EL (cell line): ENCODE measurements around the gene MCRIP2.
A peak's percentile ranks its signal among the peaks of the same experiment; 100 is the strongest.

Experiments used
- DNase-seq: peaks from one replicate; pipeline ENCODE4 v3.0.0-alpha.2; 2016

Gene MCRIP2

DNA sequence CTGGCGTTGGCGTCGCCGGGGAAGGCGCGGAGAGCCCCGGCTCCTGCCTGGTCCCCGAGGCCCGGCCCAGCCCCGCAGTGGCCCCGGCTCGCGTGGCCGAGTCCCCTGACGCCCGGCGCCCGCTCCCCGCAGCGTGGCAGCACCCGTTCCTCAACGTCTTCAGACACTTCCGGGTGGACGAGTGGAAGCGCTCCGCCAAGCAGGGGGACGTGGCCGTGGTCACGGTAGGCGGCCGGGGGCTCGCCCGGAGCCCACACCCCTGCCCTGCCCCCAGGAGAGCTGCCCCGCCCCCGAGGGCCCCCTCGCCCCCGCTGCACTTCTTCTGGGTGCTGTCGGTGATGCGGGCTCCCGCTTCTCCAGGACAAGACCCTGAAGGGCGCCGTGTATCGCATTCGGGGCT lies 8.0 kb downstream of the MCRIP2 start:
- peak; percentile 38 for DNase-seq

DNA sequence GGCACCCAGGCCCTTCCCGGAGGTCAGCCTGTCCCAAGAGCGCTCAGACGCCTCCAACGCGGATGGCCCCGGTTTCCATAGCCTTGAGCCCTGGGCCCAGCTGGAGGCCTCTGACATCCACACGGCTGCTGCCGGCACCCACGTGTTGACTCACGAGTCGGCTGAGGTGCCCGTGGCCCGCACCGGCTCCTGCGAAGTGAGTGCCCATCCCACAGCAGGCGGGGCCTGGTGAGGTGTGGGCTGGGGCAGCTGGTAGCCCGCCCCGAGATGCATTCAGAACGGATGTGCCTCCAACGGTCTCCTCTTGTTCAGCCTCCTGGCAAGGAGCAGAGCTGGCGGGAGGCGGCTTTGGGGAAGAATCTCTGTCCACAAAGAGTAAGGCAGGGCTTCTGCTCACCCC lies 10.2 kb downstream of the MCRIP2 start:
- no peak for DNase-seq

GRCh38 chr16:652454-653305 lies 11.1 kb downstream of the MCRIP2 start:
- DNase-seq: no peak

- DNase-seq: no peak
Measured at GRCh38 chr16:654034-654433, 12.4 kb downstream of the MCRIP2 start.

- no peak for DNase-seq
Measured at GRCh38 chr16:657487-657886, 15.9 kb downstream of the MCRIP2 start.

GRCh38 chr16:658679-659571 lies 17.3 kb downstream of the MCRIP2 start:
- no peak for DNase-seq

DNA sequence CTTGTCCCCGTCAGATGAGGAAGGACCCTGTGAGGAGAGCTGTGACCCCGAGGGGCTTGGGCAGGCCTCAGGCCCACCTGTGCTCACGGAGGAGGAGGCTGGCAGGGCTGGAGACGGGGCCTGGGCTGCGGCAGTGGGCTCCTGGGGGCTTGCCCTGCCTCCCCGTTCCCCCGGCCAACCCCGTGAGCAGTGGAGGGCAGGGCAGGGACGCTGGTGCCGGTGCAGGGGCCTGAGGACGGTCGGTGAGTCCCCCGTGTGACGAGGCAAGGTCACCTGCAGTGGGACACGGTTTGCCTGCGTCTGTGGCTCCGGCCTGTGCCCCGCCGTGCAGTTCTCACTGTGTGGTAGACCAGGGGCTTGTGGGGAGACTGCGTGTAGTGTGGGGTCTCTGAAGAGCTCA lies 18.0 kb downstream of the MCRIP2 start:
- no peak for DNase-seq

DNA sequence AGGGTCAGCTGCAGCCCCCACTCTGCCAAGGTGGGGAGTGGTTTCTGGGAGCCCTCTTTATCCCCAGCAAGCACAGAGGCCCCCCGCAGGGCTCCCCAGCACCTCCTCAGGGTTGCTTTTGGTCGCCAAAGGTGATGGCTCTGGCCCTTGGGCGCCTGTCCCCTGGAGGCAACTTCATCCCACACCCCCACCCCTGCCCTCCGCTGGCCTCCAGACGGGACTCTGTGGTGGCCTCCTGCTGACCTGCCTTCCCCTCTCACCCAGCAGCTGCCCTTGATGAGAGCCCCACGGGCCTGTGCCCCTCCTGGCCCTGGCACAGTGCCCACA lies 18.5 kb downstream of the MCRIP2 start:
- DNase-seq: no peak

- DNase-seq: peak; percentile 82
Measured at GRCh38 chr16:660459-661183, 19.0 kb downstream of the MCRIP2 start.

- DNase-seq: no peak
Measured at GRCh38 chr16:661184-661821, 19.7 kb downstream of the MCRIP2 start.

GRCh38 chr16:662095-662494 lies 20.5 kb downstream of the MCRIP2 start:
- no peak for DNase-seq

DNA sequence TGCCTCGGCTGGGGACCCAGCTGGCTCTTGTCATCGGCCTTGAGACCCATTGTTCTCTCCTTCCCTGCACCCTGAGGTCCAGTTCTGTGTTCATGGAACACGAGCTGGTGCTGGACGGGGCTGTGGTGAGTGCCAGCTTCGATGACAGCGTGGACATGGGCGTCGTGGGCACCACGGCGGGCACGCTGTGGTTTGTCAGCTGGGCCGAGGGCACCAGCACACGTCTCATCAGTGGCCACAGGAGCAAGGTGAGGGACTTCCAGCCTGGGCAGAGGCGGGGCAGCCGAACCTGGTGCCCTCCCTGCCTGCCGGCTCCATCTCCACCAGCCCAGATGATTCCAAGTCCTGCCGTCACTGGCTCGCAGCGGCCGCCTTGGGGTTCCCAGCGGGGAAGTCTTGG lies 21.0 kb downstream of the MCRIP2 start:
- no peak for DNase-seq

- DNase-seq: no peak
Measured at GRCh38 chr16:666572-666971, 24.9 kb downstream of the MCRIP2 start.

DNA sequence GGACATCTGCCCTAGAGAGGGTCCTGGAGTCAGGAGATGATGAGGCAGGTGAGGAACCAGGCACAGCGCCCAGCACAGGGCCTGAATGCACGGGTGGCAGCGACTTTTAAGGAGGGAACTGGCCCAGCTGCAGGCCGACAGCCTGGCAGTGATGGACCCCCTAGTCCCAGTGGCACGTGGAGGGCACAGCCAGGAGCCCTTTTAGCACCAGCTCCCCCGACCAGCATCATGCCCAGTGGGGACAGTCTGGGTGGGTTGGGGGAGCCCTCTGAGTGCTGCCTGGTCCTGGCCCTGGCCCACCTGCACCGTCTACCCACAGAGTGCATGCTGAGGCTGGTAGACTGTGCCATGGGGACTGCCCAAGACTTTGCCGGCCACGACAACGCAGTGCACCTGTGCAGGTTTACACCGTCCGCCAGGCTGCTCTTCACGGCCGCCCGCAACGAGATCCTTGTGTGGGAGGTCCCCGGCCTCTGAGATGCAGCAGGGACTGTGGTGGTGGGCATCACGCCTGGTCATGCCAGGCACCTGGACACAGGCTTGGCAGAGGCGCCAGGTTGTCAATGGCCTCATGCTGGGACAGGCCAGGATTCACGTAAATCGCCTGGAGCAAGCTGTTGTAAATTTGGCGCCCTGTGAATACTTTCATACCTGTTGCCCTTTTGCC lies 25.6 kb downstream of the MCRIP2 start:
- DNase-seq: no peak

GRCh38 chr16:667780-668518 lies 26.3 kb downstream of the MCRIP2 start, which contains the start of gene RHOT2:
Gene RHOT2 (plus strand): TSS chr16:668132. CDS start chr16:668200, 68 bp downstream.
- DNase-seq: peak; percentile 91

DNA sequence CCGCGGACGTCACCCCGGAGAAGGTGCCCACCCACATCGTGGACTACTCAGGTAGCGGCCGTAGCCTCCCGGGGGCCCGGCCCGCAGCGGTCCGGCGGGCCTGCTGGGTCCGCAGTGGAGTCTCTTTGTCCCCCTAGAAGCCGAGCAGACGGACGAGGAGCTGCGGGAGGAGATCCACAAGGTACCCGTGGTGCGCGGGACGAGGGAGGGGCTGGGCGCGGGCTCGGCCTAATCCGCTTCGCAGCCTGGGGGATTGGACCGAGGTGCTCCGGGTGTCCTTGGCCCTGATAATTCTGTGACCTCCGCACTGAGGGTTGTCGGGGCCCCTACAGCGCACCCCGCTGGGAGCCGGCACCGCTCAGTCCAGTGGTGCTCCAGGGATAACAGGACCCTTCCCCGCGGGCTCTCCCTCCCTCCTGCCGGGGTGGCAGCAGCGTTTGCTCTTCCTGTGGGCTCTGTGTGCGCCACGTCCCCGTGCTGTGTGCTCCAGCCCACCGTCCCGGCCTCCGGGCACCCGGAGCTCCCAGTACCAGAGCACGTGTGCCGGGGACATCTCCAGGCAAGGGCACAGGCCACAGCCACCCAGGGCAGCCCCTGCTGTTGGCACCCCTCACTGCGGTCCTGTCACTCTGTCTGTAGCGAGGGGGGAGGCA lies 27.0 kb downstream of the MCRIP2 start:
- no peak for DNase-seq

DNA sequence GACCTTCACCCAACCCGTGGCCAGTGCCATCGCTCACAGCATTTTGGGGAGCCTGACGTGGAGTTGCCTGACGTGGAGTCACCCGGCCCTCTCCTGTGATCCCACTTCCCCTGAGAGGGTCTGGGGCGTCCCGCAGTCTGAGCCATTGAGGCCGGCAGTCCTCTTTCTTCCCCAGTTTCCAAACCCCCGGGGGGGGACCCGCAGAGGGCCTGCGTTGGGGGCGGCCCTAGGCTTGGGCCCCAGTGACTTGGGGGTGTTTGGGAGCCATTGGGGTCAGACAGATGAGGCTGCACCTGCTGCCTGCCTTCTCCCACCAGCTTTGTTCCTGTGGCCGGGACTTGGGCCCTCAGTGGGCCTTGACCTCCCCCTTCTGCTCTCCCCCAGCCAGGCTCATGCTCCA lies 28.0 kb downstream of the MCRIP2 start:
- DNase-seq: no peak

DNA sequence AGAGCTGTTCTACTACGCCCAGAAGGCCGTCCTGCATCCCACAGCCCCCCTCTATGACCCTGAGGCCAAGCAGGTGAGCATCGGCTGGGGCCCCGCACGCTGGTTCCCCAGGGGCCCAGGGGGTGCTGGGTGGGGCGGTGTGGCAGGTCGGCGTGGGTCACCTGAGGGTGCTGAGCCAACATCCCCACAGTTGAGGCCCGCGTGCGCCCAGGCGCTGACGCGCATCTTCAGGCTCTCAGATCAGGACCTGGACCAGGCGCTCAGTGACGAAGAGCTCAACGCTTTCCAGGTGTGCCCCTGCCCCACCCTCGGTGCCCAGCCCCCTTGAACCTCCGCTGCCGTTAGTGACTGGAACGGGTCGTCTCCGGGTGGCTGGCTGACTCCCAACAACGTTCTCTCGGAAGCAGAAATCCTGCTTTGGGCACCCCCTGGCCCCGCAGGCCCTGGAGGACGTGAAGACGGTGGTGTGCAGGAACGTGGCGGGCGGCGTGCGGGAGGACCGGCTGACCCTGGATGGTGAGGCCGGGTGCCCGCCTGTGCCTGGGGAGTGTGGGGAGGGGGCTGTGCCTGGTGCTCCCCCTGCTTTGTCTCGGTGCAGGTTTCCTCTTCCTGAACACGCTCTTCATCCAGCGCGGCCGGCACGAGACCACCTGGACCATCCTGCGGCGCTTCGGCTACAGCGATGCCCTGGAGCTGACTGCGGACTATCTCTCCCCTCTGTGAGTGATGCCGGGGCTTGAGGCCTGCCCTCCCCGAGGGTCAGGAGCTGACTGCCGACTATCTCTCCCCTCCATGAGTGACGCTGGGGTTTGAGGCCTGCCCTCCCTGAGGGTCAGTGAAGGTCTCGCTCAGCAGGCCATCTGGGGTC lies 29.1 kb downstream of the MCRIP2 start:
- DNase-seq: no peak

- no peak for DNase-seq
Measured at GRCh38 chr16:671353-672131, 29.9 kb downstream of the MCRIP2 start.
